GM08714 (cell line): ENCODE results near the gene SFRP5.

Experiments
- H3K4me3 ChIP-seq: fragments of 200-500 bp; sonication (Bioruptor generic); 2 replicates; pipeline ENCODE4 v1.5.1; 2014; ENCODE audit warnings: mild to moderate bottlenecking, low read length, inconsistent platforms
- ZNF274 ChIP-seq: IDR thresholded peaks from 2 replicates; pipeline ENCODE4 v1.6.1; 2012; ENCODE audit warnings: mild to moderate bottlenecking, low read depth, low read length

The SFRP5 gene

GRCh38 chr10:97763411-97763810 lies 8.4 kb downstream of the SFRP5 start:
- no peak for TF ChIP-seq ZNF274
- no peak overlapping the region for H3K4me3 ChIP-seq

- no peak overlapping the region for H3K4me3 ChIP-seq
- TF ChIP-seq ZNF274: no peak
These were observed 9.0 kb downstream of the SFRP5 start for GRCh38 chr10:97762816-97763215.

DNA sequence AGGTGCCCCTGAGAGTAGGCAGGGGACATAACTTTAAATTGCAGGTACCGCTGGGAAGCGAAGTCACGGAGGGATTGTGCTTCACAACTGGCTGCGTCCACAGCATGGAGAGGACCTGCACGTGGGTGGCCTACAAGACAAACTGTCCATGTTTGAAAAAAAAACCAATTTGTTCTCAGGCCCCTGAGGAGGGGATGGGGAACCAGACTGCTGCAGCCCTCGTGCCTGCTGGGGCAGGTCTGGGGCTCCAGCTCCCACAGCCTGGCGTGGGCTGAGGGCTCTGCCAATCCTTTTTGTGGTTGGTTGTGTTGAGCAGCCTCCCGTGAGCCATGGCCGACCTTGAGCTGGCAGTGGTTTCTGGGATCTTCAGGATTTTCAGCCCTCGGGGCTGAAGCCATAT lies 9.7 kb downstream of the SFRP5 start:
- TF ChIP-seq ZNF274: no peak

DNA sequence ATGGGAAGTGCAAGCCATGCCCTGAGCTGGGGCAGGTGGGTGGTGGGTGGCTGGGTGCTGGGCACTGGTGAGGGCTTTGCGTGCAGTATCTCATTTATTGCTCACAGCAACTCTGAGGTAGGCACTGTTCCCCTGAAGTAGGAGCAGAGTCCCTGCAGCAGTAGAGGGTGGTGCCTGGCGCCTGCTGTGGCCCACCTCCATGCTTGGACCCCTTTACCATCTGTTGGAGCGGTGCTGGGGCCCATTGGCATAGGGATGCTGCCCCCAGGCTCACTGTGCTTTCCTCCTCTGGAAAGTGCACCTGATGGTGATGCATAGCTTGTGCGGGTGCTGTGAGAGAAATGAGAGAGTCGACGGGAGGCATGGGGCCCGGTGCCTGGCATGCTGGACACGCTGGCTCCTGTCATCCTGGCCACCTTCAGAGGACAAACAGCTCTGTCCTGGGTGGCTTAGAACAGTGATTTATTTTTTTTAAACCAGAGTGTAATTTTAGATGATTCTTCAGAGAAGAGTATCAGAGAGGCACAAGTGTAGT lies 10.4 kb downstream of the SFRP5 start:
- TF ChIP-seq ZNF274: no peak
- H3K4me3 ChIP-seq: no peak overlapping the region

More for the DNA sequence above, 9.7 kb downstream of the SFRP5 start:
- no peak overlapping the region for H3K4me3 ChIP-seq

- no peak for TF ChIP-seq ZNF274
These were observed 11.1 kb downstream of the SFRP5 start for GRCh38 chr10:97760461-97761257.

DNA sequence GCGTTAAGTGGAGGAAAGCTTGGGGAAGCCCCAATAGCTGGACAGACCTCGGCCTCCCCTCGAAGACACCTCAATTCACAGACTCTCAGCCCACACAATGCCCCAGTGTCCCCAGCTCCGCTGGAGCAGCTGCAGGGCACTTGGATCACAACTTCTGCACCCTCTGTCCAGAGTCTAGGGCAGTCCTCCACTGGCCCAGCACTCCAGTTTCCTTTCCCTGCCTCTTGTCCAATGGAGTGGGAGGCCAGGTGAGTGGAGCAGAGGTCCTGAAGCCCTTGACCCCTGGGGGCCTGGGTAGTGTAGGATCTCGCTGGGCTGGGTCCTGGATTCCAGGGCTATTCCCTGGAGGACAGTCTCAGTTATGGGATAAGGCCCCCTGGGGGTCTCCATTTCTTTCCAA lies 11.9 kb downstream of the SFRP5 start:
- H3K4me3 ChIP-seq: no peak overlapping the region
- no peak for TF ChIP-seq ZNF274

More at GRCh38 chr10:97760461-97761257, 11.1 kb downstream of the SFRP5 start:
- no peak overlapping the region for H3K4me3 ChIP-seq

DNA sequence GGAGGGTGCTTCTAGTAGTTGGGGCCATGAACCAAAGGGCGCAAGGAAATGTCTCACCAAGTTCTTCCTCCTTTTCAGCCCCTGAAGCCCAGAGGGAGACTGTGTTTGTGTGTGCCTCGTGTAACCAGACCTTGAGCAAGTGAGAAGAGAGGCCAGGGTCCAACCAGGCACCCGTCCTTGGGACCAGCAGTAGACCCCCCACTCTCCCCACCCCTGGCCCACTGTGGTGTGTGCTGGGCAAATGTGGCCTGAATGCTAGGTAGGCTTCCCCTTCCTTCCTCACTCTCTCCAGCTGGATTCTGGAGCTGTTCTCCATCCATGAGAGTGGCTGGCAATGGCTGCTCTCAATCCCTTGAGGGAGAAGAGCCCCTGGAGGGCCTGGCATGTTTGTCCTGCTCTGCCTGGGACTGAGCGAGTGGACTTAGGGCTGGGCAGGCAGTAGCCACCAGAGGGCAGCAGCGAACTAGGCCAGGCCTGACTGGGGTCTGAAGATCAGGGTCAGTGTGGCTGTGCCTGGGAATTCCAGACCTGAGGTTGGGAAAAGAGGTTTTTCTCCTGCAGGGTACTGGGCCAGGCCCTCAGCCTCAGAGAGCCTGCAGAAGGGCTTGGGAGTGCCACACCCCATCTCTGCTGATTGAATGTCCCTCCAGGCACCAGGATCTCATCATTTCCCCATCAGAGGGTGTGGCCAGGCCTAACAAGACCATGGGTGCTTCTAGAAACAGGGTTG lies 12.5 kb downstream of the SFRP5 start:
- no peak for TF ChIP-seq ZNF274
- no peak overlapping the region for H3K4me3 ChIP-seq

DNA sequence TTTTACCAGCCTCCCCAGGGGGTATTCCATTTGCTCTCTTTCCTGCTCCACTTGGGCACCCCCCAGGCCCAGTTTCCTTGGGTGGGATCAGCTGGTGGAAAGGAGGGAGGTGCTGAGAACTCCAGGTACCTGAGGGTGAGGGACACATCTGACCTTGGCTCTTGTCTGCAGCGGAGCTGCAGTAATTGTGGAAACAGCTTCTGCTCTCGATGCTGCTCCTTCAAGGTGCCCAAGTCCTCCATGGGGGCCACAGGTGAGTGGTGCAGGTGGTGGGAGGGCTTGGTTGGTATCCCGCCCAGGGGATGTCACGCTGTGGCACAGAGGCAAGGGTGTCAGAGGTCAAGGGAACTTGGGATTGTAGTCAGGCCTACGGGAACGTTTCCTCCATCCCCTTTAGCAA lies 14.3 kb downstream of the SFRP5 start:
- no peak for TF ChIP-seq ZNF274
- no peak overlapping the region for H3K4me3 ChIP-seq

GRCh38 chr10:97755718-97756117 lies 16.1 kb downstream of the SFRP5 start:
- TF ChIP-seq ZNF274: no peak
- H3K4me3 ChIP-seq: no peak overlapping the region

GRCh38 chr10:97754726-97755125 lies 17.1 kb downstream of the SFRP5 start:
- H3K4me3 ChIP-seq: no peak overlapping the region
- TF ChIP-seq ZNF274: no peak

DNA sequence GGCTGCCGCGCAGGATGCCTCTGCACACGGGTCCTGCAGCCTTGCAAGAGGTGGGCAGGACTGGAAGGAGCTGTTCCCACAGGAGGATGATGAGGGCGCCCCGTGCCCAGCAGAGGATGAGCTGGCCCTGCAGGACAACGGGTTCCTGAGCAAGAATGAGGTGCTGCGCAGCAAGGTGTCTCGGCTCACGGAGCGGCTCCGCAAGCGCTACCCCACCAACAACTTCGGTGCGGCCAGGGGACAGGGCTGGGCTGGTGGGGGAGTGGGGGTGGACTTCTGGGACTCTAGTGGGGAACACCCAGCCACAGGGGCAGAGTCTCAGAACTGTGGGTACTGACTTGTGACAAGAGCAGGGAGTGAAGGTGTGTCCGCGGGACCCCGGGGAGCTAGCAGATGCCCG lies 18.8 kb downstream of the SFRP5 start:
- no peak for TF ChIP-seq ZNF274
- H3K4me3 ChIP-seq: no peak overlapping the region

GRCh38 chr10:97748116-97748515 lies 23.7 kb downstream of the SFRP5 start:
- no peak overlapping the region for H3K4me3 ChIP-seq
- TF ChIP-seq ZNF274: no peak

GRCh38 chr10:97747573-97747972 lies 24.2 kb downstream of the SFRP5 start:
- no peak for TF ChIP-seq ZNF274
- no peak overlapping the region for H3K4me3 ChIP-seq

DNA sequence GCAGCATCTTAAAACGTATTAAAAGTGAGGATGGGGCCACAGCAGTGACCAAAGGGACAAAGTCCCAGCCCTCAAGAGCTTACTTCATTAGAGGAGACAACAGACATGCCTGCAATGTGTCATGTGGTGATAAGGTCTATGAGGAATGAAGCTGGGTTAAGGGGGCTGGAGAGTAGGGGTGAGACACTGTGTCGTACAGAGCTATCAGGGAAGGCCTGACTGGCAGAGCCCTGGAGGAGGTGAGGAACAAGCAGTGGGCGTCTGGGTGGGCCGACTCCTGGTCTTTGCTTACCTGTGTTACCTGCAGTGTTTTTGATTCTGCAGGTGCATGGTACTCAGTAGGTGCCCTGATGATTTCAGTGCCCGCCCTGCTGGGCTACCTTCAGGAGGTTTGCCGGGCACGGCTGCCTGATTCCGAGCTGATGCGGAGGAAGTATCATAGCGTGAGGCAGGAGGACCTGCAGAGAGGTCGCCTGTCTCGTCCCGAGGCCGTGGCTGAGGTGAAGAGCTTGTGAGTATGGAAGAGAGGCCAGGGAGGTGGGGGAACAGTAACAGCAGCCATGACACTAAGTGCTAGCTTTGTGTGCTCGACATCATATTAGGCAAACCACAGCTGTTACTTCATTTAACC lies 27.3 kb downstream of the SFRP5 start:
- no peak for TF ChIP-seq ZNF274
- H3K4me3 ChIP-seq: no peak overlapping the region
